NCI-H1930 (cell line): ENCODE data around the gene PARD3B.

ENCODE experiments used
- DNase-seq, 2 experiments: peaks; one replicate each; lab custom pipeline; 2025; lab: John Stamatoyannopoulos, UW

PARD3B gene

GRCh38 chr2:204842068-204842467 lies 296.8 kb downstream of the PARD3B start:
- no peak for DNase-seq

GRCh38 chr2:204842661-204843485 lies 297.6 kb downstream of the PARD3B start:
- DNase-seq: no peak

- DNase-seq: no peak
These were observed 301.2 kb downstream of the PARD3B start for GRCh38 chr2:204846471-204846870.

GRCh38 chr2:204849892-204850291 lies 304.6 kb downstream of the PARD3B start:
- DNase-seq: no peak

- DNase-seq: no peak
These were observed 305.3 kb downstream of the PARD3B start for GRCh38 chr2:204850581-204850980.

- DNase-seq: no peak
These were observed 308.6 kb downstream of the PARD3B start for GRCh38 chr2:204853905-204854304.

GRCh38 chr2:204860274-204860673 lies 315.0 kb downstream of the PARD3B start:
- no peak for DNase-seq

- DNase-seq: no peak
These were observed 317.5 kb downstream of the PARD3B start for GRCh38 chr2:204862809-204863208.

GRCh38 chr2:204863336-204863735 lies 318.1 kb downstream of the PARD3B start:
- no peak for DNase-seq

GRCh38 chr2:204869132-204869823 lies 324.0 kb downstream of the PARD3B start:
- DNase-seq: no peak

- no peak for DNase-seq
These were observed 324.8 kb downstream of the PARD3B start for GRCh38 chr2:204870053-204870452.

GRCh38 chr2:204871231-204871953 lies 326.1 kb downstream of the PARD3B start:
- DNase-seq: peak in 1 of 2 experiments; percentile 4

GRCh38 chr2:204876311-204876710 lies 331.0 kb downstream of the PARD3B start:
- no peak for DNase-seq

- no peak for DNase-seq
These were observed 332.4 kb downstream of the PARD3B start for GRCh38 chr2:204877691-204878090.

GRCh38 chr2:204880928-204881327 lies 335.7 kb downstream of the PARD3B start:
- no peak for DNase-seq

GRCh38 chr2:204881655-204882054 lies 336.4 kb downstream of the PARD3B start:
- no peak for DNase-seq

- no peak for DNase-seq
These were observed 340.5 kb downstream of the PARD3B start for GRCh38 chr2:204885747-204886146.

- DNase-seq: no peak
These were observed 341.4 kb downstream of the PARD3B start for GRCh38 chr2:204886713-204887112.

GRCh38 chr2:204888222-204888621 lies 342.9 kb downstream of the PARD3B start:
- no peak for DNase-seq

GRCh38 chr2:204890680-204891079 lies 345.4 kb downstream of the PARD3B start:
- DNase-seq: no peak

- no peak for DNase-seq
These were observed 346.5 kb downstream of the PARD3B start for GRCh38 chr2:204891739-204892138.

GRCh38 chr2:204892506-204893255 lies 347.4 kb downstream of the PARD3B start:
- DNase-seq: no peak
